GM19099 (cell line): ENCODE data around the gene HCRTR1.

Source experiments
- POLR2A ChIP-seq: IDR thresholded peaks from 3 replicates; pipeline ENCODE4 v1.6.1; 2011; ENCODE audit warnings: low read depth; ENCODE audit not compliant: insufficient read length; ENCODE audit errors: extremely low read depth

Gene HCRTR1

GRCh38 chr1:31609514-31610118, 7.9 kb upstream of the HCRTR1 start:
- no peak for TF ChIP-seq POLR2A

GRCh38 chr1:31614414-31615005, 3.0 kb upstream of the HCRTR1 start:
- TF ChIP-seq POLR2A: no peak

- no peak for TF ChIP-seq POLR2A
Observed at GRCh38 chr1:31615414-31615813, 2.1 kb upstream of the HCRTR1 start.

GRCh38 chr1:31615939-31616338, 1.6 kb upstream of the HCRTR1 start:
- no peak for TF ChIP-seq POLR2A

- TF ChIP-seq POLR2A: no peak
Observed at GRCh38 chr1:31617916-31618746, 642 bp downstream of the HCRTR1 start.

GRCh38 chr1:31618916-31619846, 1.7 kb downstream of the HCRTR1 start:
- TF ChIP-seq POLR2A: no peak

- TF ChIP-seq POLR2A: no peak
Observed at GRCh38 chr1:31620631-31621497, 3.4 kb downstream of the HCRTR1 start.

GRCh38 chr1:31621498-31621820, 4.0 kb downstream of the HCRTR1 start:
- TF ChIP-seq POLR2A: no peak

- TF ChIP-seq POLR2A: no peak
Observed at GRCh38 chr1:31621847-31622730, 4.6 kb downstream of the HCRTR1 start.

GRCh38 chr1:31623365-31623764, 5.9 kb downstream of the HCRTR1 start:
- no peak for TF ChIP-seq POLR2A

- no peak for TF ChIP-seq POLR2A
Observed at GRCh38 chr1:31624309-31624708, 6.8 kb downstream of the HCRTR1 start.

GRCh38 chr1:31624731-31625514, 7.4 kb downstream of the HCRTR1 start:
- no peak for TF ChIP-seq POLR2A
